Cardiac fibroblast (primary cell): ENCODE results near the gene CPHXL2.

Source experiments
- DNase-seq, 2 donors: peaks; one replicate each; pipeline versions ENCODE4 v3.0.0 to v3.0.0-alpha.2; 2010; ENCODE audit warnings: low read depth in 2 of 2
- H3K4me3 ChIP-seq, 2 donors: replicated peaks in 1 of 2; 1 replicate in 1 of 2; 2 replicates in 1 of 2; pipeline ENCODE4 v1.5.1; 2011; ENCODE audit warnings: low read depth in 2 of 2, low read length in 2 of 2, mild to moderate bottlenecking in 2 of 2, moderate library complexity in 1 of 2
- TF ChIP-seq, protein P1 (sequence below): IDR thresholded peaks from one replicate; pipeline ENCODE4 v1.5.1; 2011; ENCODE audit warnings: low read depth, mild to moderate bottlenecking, low read length, inconsistent platforms

CPHXL2 gene

DNA sequence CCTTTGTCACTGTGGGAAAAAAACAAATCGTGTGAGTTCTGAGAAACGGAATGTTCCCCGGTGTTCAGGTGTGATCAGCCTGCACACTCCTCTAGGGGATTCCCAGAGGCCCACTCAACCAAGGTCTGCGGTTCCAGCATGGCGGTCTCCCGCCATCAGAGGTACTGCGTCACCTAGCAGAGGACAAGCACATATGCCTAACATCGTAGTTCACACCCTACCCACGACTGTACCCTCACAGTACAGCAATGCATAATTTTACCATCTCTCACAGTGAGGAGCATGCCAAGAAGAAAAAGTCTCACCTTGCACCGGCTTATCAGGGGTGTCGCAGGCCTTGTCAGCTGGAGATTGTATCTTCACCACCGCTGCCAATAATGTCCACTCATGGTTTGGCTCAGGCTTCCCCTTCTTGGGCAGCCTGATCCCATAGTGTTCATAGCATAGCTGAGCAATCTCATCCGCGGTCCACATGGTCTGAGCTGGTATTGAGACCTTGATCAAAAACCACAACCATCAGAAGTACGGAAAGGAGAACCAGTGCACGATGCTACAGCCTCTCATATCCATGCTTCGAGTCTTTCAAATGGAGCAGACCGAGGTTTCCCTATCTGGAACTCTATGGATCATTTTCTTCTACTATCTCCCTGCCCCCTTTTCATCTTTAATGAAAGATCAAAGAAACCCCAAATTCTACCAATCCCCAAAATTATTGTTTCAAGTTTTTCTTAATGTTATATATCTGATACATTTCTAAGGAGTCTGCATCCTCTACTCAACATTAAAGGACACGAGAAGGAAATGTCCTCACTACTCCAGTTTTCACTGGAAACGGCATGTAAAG lies 56.3 kb downstream of the CPHXL2 start:
- no peak overlapping the region for H3K4me3 ChIP-seq
- no peak for DNase-seq
- TF ChIP-seq, protein P1, sequence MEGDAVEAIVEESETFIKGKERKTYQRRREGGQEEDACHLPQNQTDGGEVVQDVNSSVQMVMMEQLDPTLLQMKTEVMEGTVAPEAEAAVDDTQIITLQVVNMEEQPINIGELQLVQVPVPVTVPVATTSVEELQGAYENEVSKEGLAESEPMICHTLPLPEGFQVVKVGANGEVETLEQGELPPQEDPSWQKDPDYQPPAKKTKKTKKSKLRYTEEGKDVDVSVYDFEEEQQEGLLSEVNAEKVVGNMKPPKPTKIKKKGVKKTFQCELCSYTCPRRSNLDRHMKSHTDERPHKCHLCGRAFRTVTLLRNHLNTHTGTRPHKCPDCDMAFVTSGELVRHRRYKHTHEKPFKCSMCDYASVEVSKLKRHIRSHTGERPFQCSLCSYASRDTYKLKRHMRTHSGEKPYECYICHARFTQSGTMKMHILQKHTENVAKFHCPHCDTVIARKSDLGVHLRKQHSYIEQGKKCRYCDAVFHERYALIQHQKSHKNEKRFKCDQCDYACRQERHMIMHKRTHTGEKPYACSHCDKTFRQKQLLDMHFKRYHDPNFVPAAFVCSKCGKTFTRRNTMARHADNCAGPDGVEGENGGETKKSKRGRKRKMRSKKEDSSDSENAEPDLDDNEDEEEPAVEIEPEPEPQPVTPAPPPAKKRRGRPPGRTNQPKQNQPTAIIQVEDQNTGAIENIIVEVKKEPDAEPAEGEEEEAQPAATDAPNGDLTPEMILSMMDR = no peak

DNA sequence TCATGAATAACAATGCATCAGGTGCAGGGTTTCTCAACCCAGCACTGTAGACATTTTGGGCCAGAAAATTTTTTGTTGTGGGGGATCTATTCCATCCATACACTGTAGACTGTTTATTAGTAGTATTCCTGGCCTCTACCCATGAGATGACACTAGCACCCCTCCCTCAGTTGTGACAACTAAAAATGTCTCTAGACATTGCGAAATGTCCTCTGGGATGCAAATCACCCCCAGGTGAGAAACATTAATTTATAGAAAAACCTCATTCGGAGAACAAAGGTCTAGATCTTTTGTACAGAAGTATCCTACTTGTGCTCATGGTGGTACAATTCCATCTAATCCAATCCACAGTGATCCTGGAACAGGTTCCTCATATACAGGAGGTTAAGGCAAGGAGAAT lies 58.0 kb downstream of the CPHXL2 start:
- TF ChIP-seq, protein P1 = no peak
- DNase-seq = no peak
- no peak overlapping the region for H3K4me3 ChIP-seq

DNA sequence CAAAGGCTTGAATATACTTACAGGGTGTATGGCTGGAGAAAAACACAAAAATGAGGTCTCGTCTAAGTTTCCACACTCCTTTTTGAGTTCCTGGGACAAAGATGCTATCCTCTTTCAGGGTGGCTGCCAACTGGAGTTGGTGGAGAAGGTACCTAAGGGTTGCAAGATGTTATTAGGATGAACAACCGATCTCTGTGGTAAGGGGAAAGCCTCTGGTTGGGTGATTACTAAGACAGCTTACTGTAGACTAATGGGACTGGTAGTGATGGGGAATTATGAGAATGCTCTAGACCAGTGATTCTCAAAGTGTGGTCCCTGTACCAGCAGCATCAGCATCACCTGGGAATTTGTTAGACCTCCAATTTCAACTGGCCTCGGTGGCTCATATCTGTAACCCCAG lies 59.7 kb downstream of the CPHXL2 start:
- TF ChIP-seq, protein P1 = no peak
- no peak for DNase-seq
- H3K4me3 ChIP-seq = no peak overlapping the region

DNA sequence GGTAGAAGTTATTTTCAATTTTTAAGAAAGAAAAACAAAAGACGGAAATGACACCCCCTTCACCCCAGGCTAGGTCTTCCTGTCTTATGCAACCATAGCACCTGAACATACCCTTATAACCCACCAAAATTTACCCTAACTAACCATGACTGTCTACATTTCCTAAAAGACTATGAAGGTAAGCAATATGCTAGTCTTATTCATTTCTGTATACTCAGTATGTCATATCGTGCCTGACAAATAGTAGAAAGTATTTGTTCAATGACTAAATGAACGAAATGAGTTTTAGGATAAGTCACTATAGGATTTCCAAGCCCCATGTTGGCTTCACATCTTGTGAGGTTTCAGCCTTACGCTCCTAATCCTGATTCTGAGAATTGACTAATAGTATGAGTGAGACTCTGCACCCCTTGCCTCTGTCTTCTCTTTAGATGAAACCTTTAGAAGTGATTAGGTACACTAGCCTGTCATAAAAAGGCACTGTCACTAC lies 60.2 kb downstream of the CPHXL2 start:
- no peak overlapping the region for H3K4me3 ChIP-seq
- no peak for DNase-seq
- TF ChIP-seq, protein P1 = no peak

DNA sequence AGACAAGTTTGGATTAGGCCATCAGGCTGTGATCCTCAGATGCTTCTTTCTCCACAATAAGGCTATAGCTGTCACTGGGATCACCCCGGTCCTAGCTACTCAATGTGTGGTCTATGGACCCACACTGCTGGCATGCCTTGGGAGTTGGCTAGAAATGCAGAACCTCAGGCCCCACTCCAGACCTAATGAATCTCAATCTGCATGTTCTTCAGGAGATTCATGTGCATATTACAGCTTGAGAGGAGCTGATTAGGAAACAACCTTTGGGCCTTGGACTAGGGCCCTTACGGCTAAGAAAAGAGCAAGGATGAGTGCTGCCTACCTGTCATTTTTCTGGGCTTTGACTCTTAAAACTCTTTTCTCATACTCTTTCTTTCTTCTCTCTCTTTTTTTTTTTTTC lies 61.2 kb downstream of the CPHXL2 start:
- DNase-seq = no peak
- H3K4me3 ChIP-seq = no peak overlapping the region
- TF ChIP-seq, protein P1 = no peak

DNA sequence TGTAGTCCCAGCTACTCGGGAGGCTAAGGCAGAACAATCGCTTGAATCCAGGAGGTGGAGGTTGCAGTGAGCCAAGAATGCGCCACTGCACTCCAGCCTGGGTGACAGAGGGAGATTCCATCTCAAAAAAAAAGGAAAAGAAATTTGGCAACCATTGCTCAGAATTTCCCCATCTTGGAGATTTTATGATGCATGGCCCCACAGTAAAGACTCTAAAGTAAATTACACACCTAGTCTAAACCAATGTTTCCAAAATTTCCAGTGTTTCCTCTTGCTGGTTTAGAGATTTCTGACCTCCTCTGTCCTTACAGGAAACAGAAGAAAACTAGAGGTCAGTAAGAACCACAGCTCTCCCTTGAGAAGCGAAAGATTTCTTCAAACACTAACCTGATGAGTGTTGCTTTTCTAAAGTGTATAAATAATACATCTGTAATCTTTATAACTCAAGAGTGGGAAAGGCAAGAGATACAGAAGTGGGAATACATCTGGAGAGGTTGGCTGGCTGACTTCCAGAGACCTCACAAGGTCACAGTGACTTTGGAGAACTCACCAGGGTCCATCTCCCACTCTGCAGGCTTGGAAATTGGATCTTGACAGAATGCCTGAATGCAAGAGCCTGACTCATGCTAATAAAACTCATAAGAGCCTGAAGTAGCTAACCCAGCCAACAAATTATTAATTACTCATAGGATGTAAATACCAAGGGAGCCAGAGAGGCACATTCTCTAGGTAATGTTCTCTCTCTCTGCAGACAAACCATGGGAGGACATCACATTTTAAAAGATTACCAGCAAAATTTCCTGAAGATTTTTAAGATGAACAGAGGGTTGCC lies 62.5 kb downstream of the CPHXL2 start:
- DNase-seq = peak; percentile 54 to 73
- no peak overlapping the region for H3K4me3 ChIP-seq
- TF ChIP-seq, protein P1 = no peak
